Suprapubic skin (tissue), 4 donors: ENCODE results near the gene TRIM61. TPM values are rescaled to one million over a fixed set of nuclear protein-coding genes. Genes with fewer than 3 reads are reported as not detected.
"Not testable (repeated sequence)": the region's sequence is repeated elsewhere in the genome, so short reads cannot be mapped to it uniquely, and the experiment has no call there.

ENCODE experiments used
- DNase-seq, 2 donors: peaks; one replicate each; pipeline ENCODE4 v3.0.0-alpha.2; 2019; ENCODE audit warnings: low spot score in 2 of 2
- H3K27ac ChIP-seq: fragments of 200-600 bp; sonication (generic); one replicate; pipeline ENCODE4 v1.5.1; 2019
- H3K27me3 ChIP-seq: fragments of 200-600 bp; sonication (generic); one replicate; pipeline ENCODE4 v1.5.1; 2019
- H3K36me3 ChIP-seq: fragments of 200-600 bp; sonication (generic); one replicate; pipeline ENCODE4 v1.5.1; 2019
- H3K4me1 ChIP-seq: fragments of 200-600 bp; sonication (generic); one replicate; pipeline ENCODE4 v1.5.1; 2019
- H3K4me3 ChIP-seq: fragments of 200-600 bp; sonication (generic); one replicate; pipeline ENCODE4 v1.5.1; 2019; ENCODE audit warnings: mild to moderate bottlenecking
- H3K9me3 ChIP-seq: fragments of 200-600 bp; sonication (generic); one replicate; pipeline ENCODE4 v1.5.1; 2019
- CTCF ChIP-seq, 2 donors: fragments of 200-600 bp in 1 of 2; fragments of 450-650 bp in 1 of 2; sonication (generic) in 1 of 2; IDR thresholded peaks; one replicate each; pipeline ENCODE4 v1.5.1; 2016 to 2019; ENCODE audit warnings: antibody characterized with exemption in 2 of 2, mild to moderate bottlenecking in 1 of 2, moderate library complexity in 1 of 2
- EP300 ChIP-seq: sonication (generic); formaldehyde crosslinking; IDR thresholded peaks from one replicate; pipeline ENCODE4 v1.6.1; 2017; ENCODE audit warnings: antibody characterized with exemption
- POLR2A ChIP-seq, 2 donors: fragments of 450-650 bp; IDR thresholded peaks; one replicate each; pipeline ENCODE4 v1.6.1; 2017; ENCODE audit warnings: antibody characterized with exemption in 2 of 2, mild to moderate bottlenecking in 2 of 2, moderate library complexity in 2 of 2
- POLR2AphosphoS5 ChIP-seq, 3 donors: sonication (generic); formaldehyde crosslinking; IDR thresholded peaks; one replicate each; pipeline ENCODE4 v1.6.1; 2017; ENCODE audit warnings: antibody characterized with exemption in 3 of 3
- WGBS: methylation state at CpG from one replicate; pipeline ENCODE4 v1.1.5; 2018; 5-methylcytosine and 5-hydroxymethylcytosine counted together
- total RNA-seq, 4 donors: library from RNA; depleted of rRNA; stranded (reverse); fragments of >200 nt; gene quantifications; one replicate each; pipeline ENCODE4 v1.1.0, GENCODE V29; 2016

The TRIM61 gene
- total RNA-seq = not detected

- WGBS = 32% methylated on average over 27 of the region's 27 CpGs
- H3K9me3 ChIP-seq = no peaks in the 10 kb centered on the region
- H3K36me3 ChIP-seq = no peaks in the 10 kb centered on the region
- H3K4me3 ChIP-seq = peak within 1 kb of the TSS; percentile 21
- H3K27ac ChIP-seq = no peak within 1 kb of the TSS
- TF ChIP-seq POLR2AphosphoS5 (IDR thresholded peaks at IDR 0.05) (no peak), EP300 (no peak), CTCF (IDR thresholded peaks at IDR 0.05) (no peak), POLR2A (IDR thresholded peaks at IDR 0.05) (no peak)
- H3K27me3 ChIP-seq = no peaks in the 10 kb centered on the region
- no peak for DNase-seq
- no peaks in the 10 kb centered on the region for H3K4me1 ChIP-seq
Measured at GRCh38 chr4:164977243-164978164, at the start of gene TRIM61. TRIM61 (minus strand) TSS chr4:164977657; CDS start chr4:164970002, 7,655 bp downstream.

- H3K27ac ChIP-seq, H3K27me3 ChIP-seq, H3K4me1 ChIP-seq, DNase-seq, H3K36me3 ChIP-seq, H3K9me3 ChIP-seq, H3K4me3 ChIP-seq: not testable (repeated sequence)
- 91% methylated on average over 8 of the region's 8 CpGs for WGBS
Measured at GRCh38 chr4:165025782-165026181, 48.3 kb upstream of the TRIM61 start.

- H3K9me3 ChIP-seq, H3K36me3 ChIP-seq, H3K27me3 ChIP-seq, H3K4me1 ChIP-seq, H3K4me3 ChIP-seq, DNase-seq, H3K27ac ChIP-seq: not testable (repeated sequence)
- WGBS = 100% methylated on average over 6 of the region's 30 CpGs
Measured at GRCh38 chr4:165019995-165020394, 42.5 kb upstream of the TRIM61 start.

- DNase-seq = no peak
- WGBS = 73% methylated on average over 5 of the region's 5 CpGs
Measured at GRCh38 chr4:165016971-165017370, 39.5 kb upstream of the TRIM61 start.

GRCh38 chr4:165013691-165014090 is 36.2 kb upstream of the TRIM61 start:
- H3K9me3 ChIP-seq = no peaks in the 10 kb centered on the region
- DNase-seq = no peak
- TF ChIP-seq EP300 = no peak
- no peak for TF ChIP-seq POLR2AphosphoS5 (IDR thresholded peaks at IDR 0.05)
- TF ChIP-seq CTCF (IDR thresholded peaks at IDR 0.05) = no peak
- TF ChIP-seq POLR2A (IDR thresholded peaks at IDR 0.05) = no peak
- H3K27me3 ChIP-seq = no peaks in the 10 kb centered on the region
- H3K36me3 ChIP-seq = no peaks in the 10 kb centered on the region
- H3K4me3 ChIP-seq = no peak overlapping the region
- no peak overlapping the region for H3K27ac ChIP-seq
- no peaks in the 10 kb centered on the region for H3K4me1 ChIP-seq

More at GRCh38 chr4:165016971-165017370, 39.5 kb upstream of the TRIM61 start:
- Histone ChIP-seq H3K4me1 (no peaks in the 10 kb centered on the region), H3K27ac (no peak overlapping the region), H3K36me3 (no peaks in the 10 kb centered on the region), H3K9me3 (no peaks in the 10 kb centered on the region), H3K27me3 (no peaks in the 10 kb centered on the region), H3K4me3 (no peak overlapping the region)
- TF ChIP-seq CTCF (IDR thresholded peaks at IDR 0.05) (no peak), EP300 (no peak), POLR2A (IDR thresholded peaks at IDR 0.05) (no peak), POLR2AphosphoS5 (IDR thresholded peaks at IDR 0.05) (no peak)

- Histone ChIP-seq H3K36me3 (no peaks in the 10 kb centered on the region), H3K4me3 (no peak overlapping the region), H3K27ac (no peak overlapping the region), H3K27me3 (no peaks in the 10 kb centered on the region), H3K4me1 (no peaks in the 10 kb centered on the region), H3K9me3 (no peaks in the 10 kb centered on the region)
- 72% methylated on average over 5 of the region's 5 CpGs for WGBS
- DNase-seq = no peak
- TF ChIP-seq POLR2AphosphoS5 (IDR thresholded peaks at IDR 0.05) = no peak
- TF ChIP-seq POLR2A (IDR thresholded peaks at IDR 0.05) = no peak
- TF ChIP-seq CTCF (IDR thresholded peaks at IDR 0.05) = no peak
- no peak for TF ChIP-seq EP300
Measured at GRCh38 chr4:165011403-165011802, 33.9 kb upstream of the TRIM61 start.
